GM13976 (cell line): ENCODE measurements around the gene UTP25.

Experiments used
- DNase-seq: peaks from one replicate; pipeline ENCODE4 v3.0.0; 2012; ENCODE audit warnings: low spot score
- in situ Hi-C: fragments of 300-500 bp; cut with MboI; formaldehyde crosslinking; loops from one replicate; pipeline ENCODE4 v1.12.0; 2022; ENCODE audit warnings: low sequenced_read_pairs, mixed read lengths, inconsistent platforms; ENCODE audit not compliant: unreplicated experiment
- TF ChIP-seq, protein P1 (sequence below): IDR thresholded peaks from 2 replicates; pipeline ENCODE4 v1.5.1; 2012; ENCODE audit warnings: borderline replicate concordance, mild to moderate bottlenecking; ENCODE audit not compliant: insufficient read depth; ENCODE audit errors: extremely low read depth, missing control alignments, control extremely low read depth

Gene UTP25

DNA sequence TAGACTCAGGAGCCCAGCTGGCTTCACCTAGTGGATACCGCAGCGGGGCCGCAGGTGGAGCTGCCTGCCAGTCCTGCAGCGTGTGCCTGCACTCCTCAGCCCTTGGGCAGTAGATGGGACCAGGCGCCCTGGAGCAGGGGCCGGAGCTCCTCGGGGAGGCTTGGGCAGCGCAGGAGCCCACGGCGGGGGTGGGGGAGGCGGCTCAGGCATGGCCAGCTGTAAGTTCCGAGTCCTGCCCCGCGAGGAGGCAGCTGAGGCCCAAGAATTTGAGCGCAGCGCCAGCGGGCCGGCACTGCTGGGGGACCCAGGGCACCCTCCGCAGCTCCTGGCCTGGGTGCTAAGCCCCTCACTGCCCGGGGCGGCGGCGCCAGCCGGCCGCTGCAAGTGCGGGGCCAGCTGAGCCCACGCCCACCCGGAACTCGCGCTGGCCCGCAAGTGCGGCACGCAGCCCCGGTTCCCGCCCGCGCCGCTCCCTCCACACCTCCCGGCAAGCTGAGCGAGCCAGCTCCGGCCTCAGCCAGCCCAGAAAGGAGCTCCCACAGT lies 30.9 kb downstream of the UTP25 start:
- in situ Hi-C loops, result loop anchor here (25.0 kb wide), 1 partner anchor 454 kb away; no protein-coding TSS in a partner anchor
- DNase-seq, result no peak
- TF ChIP-seq, protein P1, sequence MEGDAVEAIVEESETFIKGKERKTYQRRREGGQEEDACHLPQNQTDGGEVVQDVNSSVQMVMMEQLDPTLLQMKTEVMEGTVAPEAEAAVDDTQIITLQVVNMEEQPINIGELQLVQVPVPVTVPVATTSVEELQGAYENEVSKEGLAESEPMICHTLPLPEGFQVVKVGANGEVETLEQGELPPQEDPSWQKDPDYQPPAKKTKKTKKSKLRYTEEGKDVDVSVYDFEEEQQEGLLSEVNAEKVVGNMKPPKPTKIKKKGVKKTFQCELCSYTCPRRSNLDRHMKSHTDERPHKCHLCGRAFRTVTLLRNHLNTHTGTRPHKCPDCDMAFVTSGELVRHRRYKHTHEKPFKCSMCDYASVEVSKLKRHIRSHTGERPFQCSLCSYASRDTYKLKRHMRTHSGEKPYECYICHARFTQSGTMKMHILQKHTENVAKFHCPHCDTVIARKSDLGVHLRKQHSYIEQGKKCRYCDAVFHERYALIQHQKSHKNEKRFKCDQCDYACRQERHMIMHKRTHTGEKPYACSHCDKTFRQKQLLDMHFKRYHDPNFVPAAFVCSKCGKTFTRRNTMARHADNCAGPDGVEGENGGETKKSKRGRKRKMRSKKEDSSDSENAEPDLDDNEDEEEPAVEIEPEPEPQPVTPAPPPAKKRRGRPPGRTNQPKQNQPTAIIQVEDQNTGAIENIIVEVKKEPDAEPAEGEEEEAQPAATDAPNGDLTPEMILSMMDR, result no peak

DNA sequence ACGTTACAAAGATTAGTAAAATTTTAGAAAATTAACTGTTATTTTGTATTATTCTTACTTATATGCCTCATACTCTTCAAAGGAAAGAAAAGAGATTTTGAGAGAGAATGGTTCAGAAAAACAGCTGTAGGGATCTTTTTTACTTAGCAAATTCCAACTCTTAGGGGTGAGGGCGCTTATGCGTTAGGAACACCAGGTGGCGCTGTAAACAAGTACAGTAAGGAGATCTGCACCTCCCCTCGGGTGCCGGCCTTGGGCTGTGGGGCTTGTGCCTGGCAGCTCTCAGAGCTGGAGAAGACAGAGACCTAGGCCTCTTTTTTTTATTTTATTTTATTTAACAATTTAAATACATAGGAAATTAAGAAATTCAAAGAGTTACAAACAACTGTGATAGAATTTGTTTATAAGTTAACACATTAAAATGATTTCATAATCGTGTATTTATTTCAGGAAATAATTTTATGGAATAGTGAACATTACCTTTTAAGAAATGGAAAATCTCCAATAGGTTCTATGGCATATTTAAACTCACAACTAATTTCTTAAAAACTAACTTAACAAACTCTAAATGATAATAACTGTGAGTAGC lies 32.6 kb downstream of the UTP25 start:
- TF ChIP-seq, protein P1, result peak; percentile 68
- in situ Hi-C loops, result loop anchor here (10.0 to 25.0 kb wide), 2 partner anchors 124 to 452 kb away; no protein-coding TSS in a partner anchor
- peak; percentile 82 for DNase-seq

DNA sequence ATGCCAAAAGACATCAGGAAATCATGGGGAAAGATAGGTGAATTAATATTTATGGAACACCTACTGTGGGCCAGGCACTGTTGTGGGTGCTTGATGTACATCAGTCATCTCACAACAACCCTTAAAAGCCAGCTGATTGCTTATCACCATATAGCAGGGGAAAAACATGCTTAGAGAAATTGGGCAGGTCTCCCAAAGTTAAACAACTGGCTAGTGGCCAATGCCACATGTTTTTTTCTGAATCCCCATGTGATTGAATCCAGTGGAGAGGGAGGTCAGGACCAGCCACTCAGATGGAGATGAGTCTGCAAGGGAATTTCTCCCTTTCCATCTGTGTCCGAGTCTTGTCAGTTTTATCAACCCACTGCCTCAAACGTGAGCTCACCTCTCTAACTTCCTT lies 33.5 kb downstream of the UTP25 start:
- in situ Hi-C loops, result loop anchor here (10.0 to 25.0 kb wide), 2 partner anchors 124 to 451 kb away; no protein-coding TSS in a partner anchor
- TF ChIP-seq, protein P1, result no peak
- no peak for DNase-seq

DNA sequence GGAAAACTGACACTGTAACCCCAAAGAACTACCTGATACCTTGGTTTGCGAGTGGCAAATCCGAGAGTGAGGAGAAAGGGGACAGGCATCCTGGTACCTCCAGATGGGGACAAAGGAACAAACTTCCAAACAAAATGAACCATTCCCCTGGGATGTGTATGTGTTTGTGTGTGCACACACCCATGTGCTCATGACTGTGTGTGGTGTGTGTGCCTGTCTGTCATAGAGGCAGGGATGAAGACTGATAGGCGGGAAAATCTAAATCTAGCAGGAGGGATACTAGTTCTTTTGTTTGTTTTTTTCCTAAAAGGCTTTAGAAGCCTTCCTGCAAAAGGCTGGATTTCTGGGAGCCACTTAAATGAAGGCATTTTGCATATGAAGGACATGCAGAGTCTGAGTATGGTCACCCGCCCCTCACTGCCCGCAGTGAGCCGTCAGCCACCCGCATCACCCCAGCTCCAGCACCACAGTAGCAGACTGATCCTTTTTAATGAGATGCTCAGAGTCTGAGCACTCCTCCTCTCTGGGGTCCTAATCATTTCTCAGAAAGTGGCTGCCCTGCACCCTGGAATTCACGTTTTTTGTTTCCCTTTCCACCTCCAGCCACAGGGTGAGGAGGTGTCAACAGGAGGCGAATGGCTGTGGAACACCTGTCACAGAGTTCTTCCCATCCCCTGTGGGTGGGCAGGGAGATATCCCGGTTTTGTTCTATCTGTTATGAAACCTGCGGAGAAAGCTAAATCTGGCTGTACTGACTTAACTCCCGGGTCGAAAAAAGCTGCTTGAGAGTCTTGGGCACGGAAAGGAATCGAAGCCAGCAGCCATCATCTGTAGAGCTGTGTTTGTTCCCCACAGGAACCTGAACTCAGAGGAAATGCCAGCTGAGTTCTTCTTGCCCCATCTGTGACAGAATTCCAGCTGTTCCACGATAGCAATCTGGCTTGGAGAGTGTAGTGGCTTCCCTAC lies 34.9 kb downstream of the UTP25 start:
- DNase-seq, result no peak
- in situ Hi-C loops, result loop anchor here (10.0 to 25.0 kb wide), 2 partner anchors 122 to 450 kb away; no protein-coding TSS in a partner anchor
- TF ChIP-seq, protein P1, result no peak

DNA sequence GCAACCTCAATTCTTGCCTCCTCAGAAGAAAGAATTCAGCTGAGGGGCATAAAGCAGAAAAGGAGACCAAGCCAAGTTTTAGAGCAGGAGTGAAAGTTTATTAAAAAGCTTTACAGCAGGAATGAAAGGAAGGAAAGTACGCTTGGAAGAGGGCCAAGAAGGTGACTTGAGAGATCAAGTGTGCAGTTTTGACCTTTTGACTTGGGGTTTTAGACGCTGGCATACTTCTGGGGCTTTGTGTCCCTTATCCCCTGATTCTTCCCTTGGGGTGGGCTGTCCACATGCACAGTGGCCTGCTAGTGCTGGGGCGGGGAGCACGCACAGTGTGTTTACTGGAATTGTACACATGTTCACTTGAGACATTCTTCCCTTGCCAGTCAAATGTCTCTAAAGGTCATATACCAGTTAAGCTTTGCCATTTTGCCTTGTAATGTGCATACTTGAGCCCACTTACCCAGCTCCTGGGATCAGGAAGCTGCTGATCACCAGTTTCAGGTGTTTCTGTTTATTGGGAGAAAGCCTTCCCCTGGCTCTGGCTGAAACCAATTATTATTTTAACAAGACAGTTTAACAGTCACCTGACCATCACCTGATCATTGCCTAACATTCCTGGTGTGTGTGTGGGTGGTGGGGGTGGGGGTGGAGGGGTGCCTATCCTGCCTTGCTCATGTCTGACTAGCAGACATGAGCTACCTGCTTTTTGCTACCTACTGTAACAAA lies 36.2 kb downstream of the UTP25 start:
- in situ Hi-C loops, result loop anchor here (10.0 to 25.0 kb wide), 2 partner anchors 121 to 448 kb away; no protein-coding TSS in a partner anchor
- DNase-seq, result no peak
- TF ChIP-seq, protein P1, result no peak

DNA sequence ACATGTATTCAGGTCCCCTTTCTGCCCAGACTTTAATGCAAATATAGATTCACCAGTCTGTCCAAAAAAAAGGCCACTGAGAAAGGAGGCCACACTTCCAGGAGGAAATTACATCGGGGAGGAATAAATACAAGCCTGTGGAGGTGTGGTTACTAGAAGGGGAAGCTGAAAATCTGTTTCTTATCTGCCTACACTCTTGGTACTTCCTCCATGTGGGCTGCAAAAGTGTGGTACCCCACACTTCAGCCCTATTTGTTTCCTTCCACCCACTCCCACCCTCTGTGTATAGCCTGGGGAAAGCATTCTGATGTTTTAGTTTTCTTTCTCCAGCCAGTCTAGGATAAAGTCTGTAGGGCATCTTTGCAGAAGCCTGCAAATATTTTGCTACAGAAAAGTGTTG lies 38.4 kb downstream of the UTP25 start:
- DNase-seq, result no peak
- TF ChIP-seq, protein P1, result no peak
- in situ Hi-C loops, result loop anchor here (10.0 to 25.0 kb wide), 2 partner anchors 119 to 446 kb away; no protein-coding TSS in a partner anchor
